Nucleus accumbens (tissue), 56 donors: Measurements from ENCODE around the gene CACNA1H.
"Not testable (repeated sequence)": the region's sequence is repeated elsewhere in the genome, so short reads cannot be mapped to it uniquely, and the experiment has no call there.

Source experiments
- DNase-seq, 56 donors: peaks; one replicate each; lab custom pipeline; 2025; lab: John Stamatoyannopoulos, UW

Gene CACNA1H

GRCh38 chr16:1259760-1260068 is 106.8 kb downstream of the CACNA1H start:
- DNase-seq, result no peak

- DNase-seq, result no peak
These were observed 107.3 kb downstream of the CACNA1H start for GRCh38 chr16:1260101-1260680.

GRCh38 chr16:1261131-1261892 is 108.4 kb downstream of the CACNA1H start:
- no peak for DNase-seq

GRCh38 chr16:1262210-1262845 is 109.4 kb downstream of the CACNA1H start:
- no peak for DNase-seq

- no peak for DNase-seq
These were observed 109.9 kb downstream of the CACNA1H start for GRCh38 chr16:1262846-1263221.

- no peak for DNase-seq
These were observed 110.9 kb downstream of the CACNA1H start for GRCh38 chr16:1263591-1264344.

- no peak for DNase-seq
These were observed 111.6 kb downstream of the CACNA1H start for GRCh38 chr16:1264345-1265089.

- no peak for DNase-seq
These were observed 112.3 kb downstream of the CACNA1H start for GRCh38 chr16:1265090-1265630.

GRCh38 chr16:1265826-1266225 is 112.9 kb downstream of the CACNA1H start:
- no peak for DNase-seq

- DNase-seq, result not testable (repeated sequence)
These were observed 116.5 kb downstream of the CACNA1H start for GRCh38 chr16:1269418-1269817.

- DNase-seq, result no peak
These were observed 118.4 kb downstream of the CACNA1H start for GRCh38 chr16:1271380-1271723.
